NCI-H446 (cell line): ENCODE measurements around the gene VASN.
"Not testable (repeated sequence)": the region's sequence is repeated elsewhere in the genome, so short reads cannot be mapped to it uniquely, and the experiment has no call there.

Experiments
- DNase-seq, 2 experiments: peaks; one replicate each; lab custom pipeline; 2025; lab: John Stamatoyannopoulos, UW

Gene VASN

GRCh38 chr16:4371357-4372000, at the start of gene VASN:
Gene VASN, plus strand, starts transcription at chr16:4371848. Its CDS starts 9,030 bp downstream, at chr16:4380878.
- DNase-seq: no peak

- DNase-seq: no peak
These were observed 49.3 kb upstream of the VASN start for GRCh38 chr16:4322121-4323052.

DNA sequence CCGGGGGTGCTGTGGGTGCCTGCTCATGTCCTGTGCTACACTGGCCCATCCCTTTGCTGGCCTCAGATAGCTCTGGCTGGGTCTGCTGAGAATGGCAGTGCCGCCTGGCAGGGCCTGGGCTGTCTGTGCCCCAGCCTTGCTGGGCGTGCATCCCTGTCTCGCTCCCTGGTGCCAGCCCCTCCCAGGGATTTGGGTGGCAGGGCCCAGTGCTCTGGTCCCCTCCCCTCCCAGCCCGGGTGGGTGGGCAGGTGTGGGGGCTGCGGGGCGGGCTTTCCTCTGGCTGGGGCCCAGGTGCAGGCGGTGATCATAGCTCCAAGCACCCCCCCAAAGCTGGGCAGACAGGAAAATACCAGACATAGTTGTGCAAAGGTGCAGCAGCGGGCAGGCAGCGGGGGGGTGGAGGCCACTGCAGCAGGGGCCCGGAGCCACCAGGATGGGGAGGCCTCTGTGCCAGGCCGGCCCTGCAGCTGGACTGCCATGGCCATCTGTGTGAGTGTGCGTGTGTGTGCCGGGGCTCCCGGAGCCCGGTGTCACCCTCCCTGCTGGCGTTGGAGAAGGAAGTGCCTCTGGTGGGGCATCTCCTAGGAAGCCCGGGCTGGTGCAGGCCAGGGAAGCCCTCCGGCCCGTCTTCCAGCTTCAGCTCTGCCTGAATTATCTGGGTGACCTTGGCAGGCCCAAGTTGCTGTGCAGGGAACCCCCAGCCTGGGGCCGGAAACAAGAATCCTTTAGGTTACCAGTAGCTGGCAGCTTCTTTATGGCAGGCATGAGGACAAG, 48.4 kb upstream of the VASN start:
- DNase-seq: no peak

GRCh38 chr16:4323845-4324488, 47.7 kb upstream of the VASN start:
- DNase-seq: no peak

GRCh38 chr16:4324492-4325252, 47.0 kb upstream of the VASN start:
- no peak for DNase-seq

DNA sequence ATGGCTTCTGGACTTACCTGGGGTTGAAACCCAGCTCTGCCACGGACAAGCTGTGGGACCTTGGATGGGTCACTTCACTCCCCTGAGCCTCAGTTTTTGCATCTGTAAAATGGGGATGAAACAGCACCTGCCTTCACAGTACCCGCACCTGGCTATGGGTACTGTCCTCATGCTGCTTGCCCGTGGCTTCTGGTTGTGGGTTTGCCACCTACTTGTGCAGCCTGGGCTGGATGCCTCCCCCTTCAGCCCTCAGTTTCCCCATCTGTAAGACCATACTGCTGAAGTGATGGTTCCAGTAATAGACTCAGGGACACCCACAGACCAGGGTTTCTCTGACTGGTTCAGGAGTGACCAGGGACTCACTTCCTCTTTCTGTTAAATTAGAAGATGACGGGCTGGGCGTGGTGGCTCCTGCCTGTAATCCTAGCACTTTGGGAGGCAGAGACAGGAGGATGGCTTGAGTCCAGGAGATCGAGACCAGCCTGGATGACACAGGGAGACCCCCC, 46.3 kb upstream of the VASN start:
- no peak for DNase-seq

GRCh38 chr16:4327386-4328045, 44.1 kb upstream of the VASN start:
- DNase-seq: no peak

DNA sequence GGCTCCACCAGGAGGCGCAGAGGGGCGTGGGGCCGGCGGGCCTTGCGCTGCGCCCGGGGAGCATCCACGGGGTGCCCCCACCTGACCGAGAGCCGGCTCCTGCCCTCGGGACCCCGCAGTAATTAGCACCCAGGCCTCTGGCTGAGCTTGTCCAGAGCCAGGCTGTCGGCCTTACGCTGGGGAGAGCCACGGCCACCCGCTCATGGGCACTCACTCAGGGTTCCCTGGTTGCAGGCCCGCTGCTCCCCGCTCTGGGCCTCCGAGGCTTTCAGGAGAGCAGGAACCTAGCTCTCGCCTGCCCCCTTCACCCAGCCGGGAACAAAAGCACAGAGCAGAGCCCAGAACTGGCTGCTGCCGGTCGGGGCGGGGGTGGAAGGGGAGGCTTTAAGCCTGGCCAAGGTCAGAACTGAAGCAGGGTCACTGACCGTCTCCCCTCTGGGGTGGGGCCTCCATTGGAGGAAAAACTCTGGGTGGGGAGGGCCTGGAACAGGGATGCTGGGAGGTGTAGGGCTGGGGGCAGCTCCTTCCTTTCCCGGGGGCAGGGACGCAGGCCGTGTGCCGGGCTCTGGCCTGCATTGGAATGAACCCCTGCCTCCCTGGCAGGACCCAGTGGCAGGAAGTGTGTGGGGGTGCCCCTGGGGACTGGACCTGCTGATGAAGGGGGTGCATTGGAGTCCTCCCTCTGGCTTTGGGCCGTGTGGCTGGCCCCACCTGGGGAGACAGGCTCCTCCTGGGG, 43.4 kb upstream of the VASN start:
- no peak for DNase-seq

DNA sequence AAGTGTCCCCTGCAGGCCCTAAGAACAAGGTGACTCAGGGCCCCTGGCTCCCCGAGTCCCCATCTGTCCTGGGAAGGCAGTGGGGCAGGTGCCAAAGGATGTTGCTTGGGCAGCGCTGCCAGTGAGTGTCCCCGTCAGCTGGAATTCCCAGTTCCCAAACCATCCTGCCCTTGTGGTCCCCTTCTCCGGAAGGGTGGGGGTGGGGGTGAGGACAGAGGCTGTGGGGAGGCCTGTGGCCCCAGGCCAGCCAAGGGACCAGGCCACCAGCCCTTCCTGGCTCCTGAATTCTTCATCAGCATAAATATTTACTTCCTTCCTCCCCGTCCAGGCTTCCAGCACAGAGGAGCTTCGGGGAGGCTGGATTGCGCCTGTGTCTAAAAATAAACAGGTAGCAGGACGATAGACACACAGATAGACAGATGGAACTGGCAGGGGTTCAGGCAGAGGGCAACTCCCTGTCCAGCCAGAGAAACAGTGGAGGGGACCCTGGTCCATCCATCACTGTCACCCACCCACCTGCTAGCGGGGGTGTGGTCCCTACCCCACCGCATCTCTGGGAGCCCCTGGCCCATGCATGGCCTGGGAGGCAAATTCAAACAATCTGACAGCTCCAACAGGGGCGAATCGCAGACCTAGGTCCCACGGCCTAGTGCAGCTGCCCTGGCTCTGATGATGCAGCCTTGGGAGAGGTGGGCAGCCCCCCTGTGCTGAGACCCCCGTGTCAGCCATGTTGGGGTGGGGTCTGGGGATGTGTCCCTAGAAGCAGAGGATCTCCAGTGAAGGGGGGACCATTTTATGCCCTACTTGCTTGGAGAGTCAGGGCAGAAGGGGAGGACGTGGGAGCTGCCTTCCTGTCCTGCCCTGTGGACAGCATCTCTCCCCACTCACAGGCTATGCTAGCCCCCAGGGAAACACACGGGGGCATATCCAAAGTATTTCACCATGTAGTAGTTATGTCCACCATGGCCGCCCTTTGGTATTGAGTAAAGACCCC, 42.6 kb upstream of the VASN start:
- no peak for DNase-seq

DNA sequence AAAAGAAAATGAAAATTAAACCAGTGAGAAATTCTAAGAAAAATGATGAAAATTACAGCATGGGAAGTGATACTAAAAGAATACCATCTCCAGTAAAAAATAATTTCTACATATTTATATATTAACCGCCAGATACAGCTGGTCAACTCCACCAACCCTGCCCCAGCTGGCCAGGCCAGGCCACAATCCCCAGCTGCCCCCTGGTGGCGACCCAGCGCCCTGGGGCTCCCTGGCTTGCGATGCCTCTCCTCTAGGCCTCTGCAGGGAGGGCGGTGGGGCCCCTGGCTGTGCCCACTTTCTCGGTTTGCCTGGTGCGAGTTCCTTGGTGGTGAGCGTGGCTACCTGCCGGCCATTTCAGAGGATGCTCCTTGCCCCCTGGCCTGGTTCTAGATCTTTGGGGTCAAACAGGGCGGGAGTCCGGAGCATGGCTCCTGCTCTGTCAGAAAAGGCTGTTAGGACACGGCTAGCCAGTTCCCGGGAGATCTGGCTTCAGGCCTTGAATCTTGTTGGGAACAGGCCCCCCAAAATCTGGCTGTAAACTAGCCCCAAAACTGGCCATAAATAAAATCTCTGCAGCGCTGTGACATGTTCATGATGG, 41.3 kb upstream of the VASN start:
- DNase-seq: peak; percentile 11 to 39

GRCh38 chr16:4332083-4332482, 39.6 kb upstream of the VASN start:
- DNase-seq: no peak

DNA sequence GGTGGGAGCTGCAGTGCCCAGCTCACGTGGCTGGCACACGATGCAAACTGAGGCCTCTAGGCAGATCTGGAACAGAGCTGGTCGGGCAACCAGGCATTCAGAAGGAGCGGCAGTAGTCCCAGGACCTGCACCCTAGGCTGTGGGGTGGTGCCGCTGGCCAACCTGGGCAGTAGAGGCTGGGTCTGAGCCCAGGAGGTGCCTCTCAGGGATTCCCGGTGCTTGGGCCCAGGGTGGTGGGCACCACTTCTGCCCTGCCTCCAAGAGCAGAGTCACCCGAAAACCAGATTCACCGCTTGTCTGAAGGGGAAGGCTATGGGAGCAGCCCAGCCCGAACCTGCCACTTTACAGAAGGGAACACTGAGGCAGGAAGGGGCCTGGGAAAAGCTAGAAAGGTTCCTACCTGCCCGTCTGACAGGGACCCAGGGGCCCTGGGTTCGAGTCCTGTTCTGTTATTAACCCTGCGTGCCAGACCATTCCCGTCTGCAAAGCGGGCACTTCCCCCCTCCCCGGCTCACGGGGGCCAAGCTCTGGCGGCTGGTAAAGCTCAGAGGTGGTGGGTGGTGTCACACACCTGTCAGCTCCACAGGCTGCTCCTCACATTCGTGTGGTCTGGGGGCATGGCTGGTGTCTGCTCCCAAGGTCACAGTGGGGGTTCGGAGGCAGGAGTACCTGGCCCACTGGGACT, 38.9 kb upstream of the VASN start:
- no peak for DNase-seq

DNA sequence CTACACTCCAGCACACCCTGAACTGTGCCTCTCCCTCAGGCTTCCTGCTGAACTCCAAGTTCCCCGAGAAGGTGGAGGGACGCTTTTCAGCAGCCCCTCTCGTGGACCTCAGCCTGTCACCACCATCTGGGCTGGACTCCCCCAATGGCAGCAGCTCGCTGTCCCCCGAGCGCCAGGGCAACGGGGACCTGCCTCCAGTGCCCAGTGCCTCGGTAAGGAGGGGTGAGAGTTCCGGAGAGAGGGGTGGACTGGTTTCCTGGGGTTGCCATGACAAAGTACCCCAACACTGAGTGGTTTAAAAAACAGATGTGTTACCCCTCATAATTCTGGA, 38.4 kb upstream of the VASN start:
- no peak for DNase-seq

GRCh38 chr16:4333714-4334113, 37.9 kb upstream of the VASN start:
- DNase-seq: not testable (repeated sequence)

DNA sequence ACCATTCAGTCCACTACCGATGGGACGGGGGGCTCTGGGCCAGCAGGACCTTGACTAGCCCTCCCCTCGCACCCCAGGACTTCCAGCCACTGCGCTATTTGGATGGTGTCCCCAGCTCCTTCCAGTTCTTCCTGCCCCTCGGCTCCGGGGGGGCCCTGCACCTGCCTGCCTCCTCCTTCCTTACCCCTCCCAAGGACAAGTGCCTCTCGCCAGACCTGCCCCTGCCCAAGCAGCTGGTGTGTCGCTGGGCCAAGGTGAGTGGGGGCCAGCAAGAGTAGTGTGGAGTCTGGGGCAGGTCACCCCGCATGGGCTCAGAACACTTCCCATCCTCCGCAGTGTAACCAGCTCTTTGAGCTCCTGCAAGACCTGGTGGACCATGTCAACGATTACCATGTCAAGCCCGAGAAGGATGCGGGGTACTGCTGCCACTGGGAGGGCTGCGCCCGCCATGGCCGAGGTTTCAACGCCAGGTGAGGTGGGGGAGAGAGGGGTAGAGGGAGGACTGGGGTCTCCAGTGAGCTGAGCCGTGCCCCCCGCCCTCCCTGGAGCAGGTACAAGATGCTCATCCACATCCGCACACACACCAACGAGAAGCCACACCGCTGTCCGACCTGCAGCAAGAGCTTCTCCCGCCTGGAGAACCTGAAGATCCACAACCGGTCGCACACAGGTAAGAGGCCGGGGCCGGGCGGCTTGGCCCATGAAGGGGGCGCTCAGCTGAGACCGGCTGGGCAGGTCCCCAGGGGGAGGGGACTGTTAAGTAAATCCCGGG, 36.7 kb upstream of the VASN start:
- no peak for DNase-seq

DNA sequence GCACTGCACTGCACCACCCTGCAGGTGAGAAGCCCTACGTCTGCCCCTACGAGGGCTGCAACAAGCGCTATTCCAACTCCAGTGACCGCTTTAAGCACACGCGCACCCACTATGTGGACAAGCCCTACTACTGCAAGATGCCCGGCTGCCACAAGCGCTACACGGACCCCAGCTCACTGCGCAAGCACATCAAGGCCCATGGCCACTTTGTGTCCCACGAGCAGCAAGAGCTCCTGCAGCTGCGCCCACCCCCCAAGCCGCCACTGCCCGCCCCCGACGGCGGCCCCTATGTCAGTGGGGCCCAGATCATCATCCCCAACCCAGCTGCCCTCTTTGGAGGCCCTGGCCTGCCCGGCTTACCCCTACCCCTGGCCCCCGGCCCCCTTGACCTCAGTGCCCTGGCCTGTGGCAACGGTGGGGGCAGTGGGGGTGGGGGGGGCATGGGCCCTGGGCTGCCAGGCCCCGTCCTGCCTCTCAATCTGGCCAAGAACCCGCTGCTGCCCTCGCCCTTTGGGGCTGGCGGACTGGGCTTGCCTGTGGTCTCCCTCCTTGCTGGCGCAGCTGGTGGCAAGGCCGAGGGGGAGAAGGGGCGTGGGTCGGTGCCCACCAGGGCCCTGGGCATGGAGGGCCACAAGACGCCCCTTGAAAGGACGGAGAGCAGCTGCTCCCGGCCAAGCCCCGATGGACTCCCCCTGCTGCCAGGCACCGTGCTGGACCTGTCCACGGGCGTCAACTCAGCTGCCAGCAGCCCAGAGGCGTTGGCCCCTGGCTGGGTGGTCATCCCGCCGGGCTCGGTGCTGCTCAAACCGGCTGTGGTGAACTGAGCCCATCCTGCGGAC, 34.7 kb upstream of the VASN start:
- DNase-seq: no peak
